ENCODE results near the gene UPP1. TPM values are rescaled to one million over a fixed set of nuclear protein-coding genes. Genes with fewer than 3 reads are reported as not detected.

UPP1 gene
- total and polyA plus RNA-seq, 10 of the 15 experiments (the other 5 are each of a cell fraction or from before 2014, with no cell fraction given), result 0.93 to 7.9 (median 3.8) TPM

GRCh38 chr7:48108959-48109847 lies 20.1 kb downstream of the UPP1 start (continued):
- TF ChIP-seq, protein P1, sequence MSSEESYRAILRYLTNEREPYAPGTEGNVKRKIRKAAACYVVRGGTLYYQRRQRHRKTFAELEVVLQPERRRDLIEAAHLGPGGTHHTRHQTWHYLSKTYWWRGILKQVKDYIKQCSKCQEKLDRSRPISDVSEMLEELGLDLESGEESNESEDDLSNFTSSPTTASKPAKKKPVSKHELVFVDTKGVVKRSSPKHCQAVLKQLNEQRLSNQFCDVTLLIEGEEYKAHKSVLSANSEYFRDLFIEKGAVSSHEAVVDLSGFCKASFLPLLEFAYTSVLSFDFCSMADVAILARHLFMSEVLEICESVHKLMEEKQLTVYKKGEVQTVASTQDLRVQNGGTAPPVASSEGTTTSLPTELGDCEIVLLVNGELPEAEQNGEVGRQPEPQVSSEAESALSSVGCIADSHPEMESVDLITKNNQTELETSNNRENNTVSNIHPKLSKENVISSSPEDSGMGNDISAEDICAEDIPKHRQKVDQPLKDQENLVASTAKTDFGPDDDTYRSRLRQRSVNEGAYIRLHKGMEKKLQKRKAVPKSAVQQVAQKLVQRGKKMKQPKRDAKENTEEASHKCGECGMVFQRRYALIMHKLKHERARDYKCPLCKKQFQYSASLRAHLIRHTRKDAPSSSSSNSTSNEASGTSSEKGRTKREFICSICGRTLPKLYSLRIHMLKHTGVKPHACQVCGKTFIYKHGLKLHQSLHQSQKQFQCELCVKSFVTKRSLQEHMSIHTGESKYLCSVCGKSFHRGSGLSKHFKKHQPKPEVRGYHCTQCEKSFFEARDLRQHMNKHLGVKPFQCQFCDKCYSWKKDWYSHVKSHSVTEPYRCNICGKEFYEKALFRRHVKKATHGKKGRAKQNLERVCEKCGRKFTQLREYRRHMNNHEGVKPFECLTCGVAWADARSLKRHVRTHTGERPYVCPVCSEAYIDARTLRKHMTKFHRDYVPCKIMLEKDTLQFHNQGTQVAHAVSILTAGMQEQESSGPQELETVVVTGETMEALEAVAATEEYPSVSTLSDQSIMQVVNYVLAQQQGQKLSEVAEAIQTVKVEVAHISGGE (CRISPR knock-in tag; IDR thresholded peaks at IDR 0.05), result no peak
- TF ChIP-seq ZNF274 (IDR thresholded peaks at IDR 0.05; ENCODE audit: insufficient read depth, insufficient read length) (no peak), CREB1 (IDR thresholded peaks at IDR 0.05; ENCODE audit: low read depth) (no peak)

DNA sequence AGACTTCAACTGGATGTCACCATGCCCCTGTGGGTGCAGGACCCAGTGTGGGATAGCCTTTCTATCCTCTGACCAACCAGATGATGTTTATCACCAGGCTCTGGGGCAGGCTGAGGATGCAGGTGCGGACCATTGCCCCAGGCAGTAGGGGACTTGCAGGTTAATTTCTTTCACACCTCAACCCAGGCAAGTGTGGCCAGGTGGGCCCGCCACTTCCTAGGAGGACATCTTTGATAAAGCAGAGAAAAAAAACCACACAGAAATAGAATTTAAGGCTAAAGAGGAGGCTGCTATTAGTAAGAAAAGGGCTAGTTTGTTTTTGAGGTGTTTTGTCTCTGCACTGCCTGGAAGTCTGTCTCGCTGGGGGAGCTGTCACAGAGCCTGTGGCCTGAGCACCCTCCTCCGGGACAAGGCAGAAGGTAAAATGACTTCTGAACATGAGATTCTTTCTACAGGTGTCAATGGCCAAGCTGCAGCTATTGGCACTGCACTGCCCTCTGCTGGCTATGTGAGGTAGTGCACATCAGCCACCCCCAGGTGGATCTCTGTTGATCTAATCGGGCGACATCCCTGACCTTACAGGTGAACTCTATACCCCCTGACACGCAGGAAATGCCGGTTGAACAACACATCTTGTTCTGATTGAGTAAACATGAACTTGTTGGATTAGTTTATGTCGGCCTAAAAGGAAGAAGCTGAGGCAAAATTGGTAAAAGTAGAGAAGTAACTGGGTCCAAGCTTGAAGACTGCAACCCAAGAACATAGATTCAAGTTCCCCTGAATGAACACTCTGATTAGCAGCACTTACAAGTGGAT lies 21.0 kb downstream of the UPP1 start:
- RAD21 ChIA-PET (ENCODE audit: unreplicated experiment), result interaction anchor here (0.9 to 7.0 kb wide), 14 partner anchors 18 to 165 kb away, joined by 3 to 79 read pairs (median 4); partner anchors contain the start of gene PKD1L1
- Histone ChIP-seq H3K9ac (ENCODE audit: control insufficient read depth, insufficient read depth, low read length) (no peak overlapping the region), H3K27ac (ENCODE audit: control insufficient read depth, insufficient read depth) (no peak overlapping the region), H3K27me3 (replicated peaks in 1 of 2; ENCODE audit: control insufficient read depth in 2 of 2, insufficient read depth in 2 of 2, low read length in 1 of 2) (no peaks in the 10 kb centered on the region), H3K79me2 (ENCODE audit: control insufficient read depth, insufficient read depth, low read length) (no peaks in the 10 kb centered on the region), H2AFZ (ENCODE audit: control insufficient read depth, low read depth, low read length) (no peak overlapping the region), H3K4me3 (no peak overlapping the region), H3K4me1 (ENCODE audit: control insufficient read depth, insufficient read depth, low read length) (no peaks in the 10 kb centered on the region), H4K20me1 (ENCODE audit: control insufficient read depth, insufficient read depth) (no peaks in the 10 kb centered on the region), H3K4me2 (ENCODE audit: control insufficient read depth, insufficient read depth) (no peak overlapping the region), H3K36me3 (ENCODE audit: control insufficient read depth in 2 of 2, insufficient read depth in 2 of 2, low read length in 1 of 2) (no peaks in the 10 kb centered on the region), H3K9me3 (replicated peaks; ENCODE audit: control insufficient read depth, insufficient read depth, low read length) (no peaks in the 10 kb centered on the region)
- intact Hi-C loops (cut with micrococcal nuclease; ENCODE audit: unreplicated experiment) (loop anchor here (1.0 to 2.0 kb wide), 3 partner anchors 45 to 165 kb away; no protein-coding TSS in a partner anchor), in situ Hi-C loops (cut with MboI) (loop anchor here (5.0 kb wide), 2 partner anchors 118 to 168 kb away; no protein-coding TSS in a partner anchor)
- POLR2A ChIA-PET, result interaction anchor here (1.5 to 1.7 kb wide), 2 partner anchors 24 to 118 kb away, joined by 4 to 7 read pairs; no protein-coding TSS in a partner anchor
- CTCF ChIA-PET, result interaction anchor here (0.7 to 11.4 kb wide), 33 partner anchors 9 to 211 kb away, joined by 3 to 210 read pairs (median 4); partner anchors contain the start of genes PKD1L1 and UPP1
- no TSS peak for BruUV-seq (replicated peaks)
- SMC1A ChIA-PET (ENCODE audit: uncharacterized antibody, unreplicated experiment), result interaction anchor here (0.7 to 3.8 kb wide), 23 partner anchors 8 to 172 kb away, joined by 3 to 41 read pairs (median 5); partner anchors contain the start of gene PKD1L1
- WGBS (ENCODE audit: insufficient coverage, insufficient replicate concordance, low lambda C conversion rate, missing lambda C conversion rate), result 21% methylated on average over 9 of the region's 9 CpGs
- peak; percentile 97 for ATAC-seq
- peak; percentile 46 for DNase-seq (ENCODE audit: low read depth, low spot score)
- FAIRE-seq, result peak; percentile 96
- TF ChIP-seq ATF7 (IDR thresholded peaks at IDR 0.05; ENCODE audit: low read depth) (no peak), TAF1 (IDR thresholded peaks at IDR 0.05; ENCODE audit: borderline replicate concordance, low read depth, low read length) (no peak), NR2C2 (IDR thresholded peaks at IDR 0.05; ENCODE audit: borderline replicate concordance, control insufficient read depth, insufficient read length, low read depth) (no peak), BMI1 (IDR thresholded peaks at IDR 0.05; ENCODE audit: borderline replicate concordance) (no peak)
- TF ChIP-seq, protein P2, sequence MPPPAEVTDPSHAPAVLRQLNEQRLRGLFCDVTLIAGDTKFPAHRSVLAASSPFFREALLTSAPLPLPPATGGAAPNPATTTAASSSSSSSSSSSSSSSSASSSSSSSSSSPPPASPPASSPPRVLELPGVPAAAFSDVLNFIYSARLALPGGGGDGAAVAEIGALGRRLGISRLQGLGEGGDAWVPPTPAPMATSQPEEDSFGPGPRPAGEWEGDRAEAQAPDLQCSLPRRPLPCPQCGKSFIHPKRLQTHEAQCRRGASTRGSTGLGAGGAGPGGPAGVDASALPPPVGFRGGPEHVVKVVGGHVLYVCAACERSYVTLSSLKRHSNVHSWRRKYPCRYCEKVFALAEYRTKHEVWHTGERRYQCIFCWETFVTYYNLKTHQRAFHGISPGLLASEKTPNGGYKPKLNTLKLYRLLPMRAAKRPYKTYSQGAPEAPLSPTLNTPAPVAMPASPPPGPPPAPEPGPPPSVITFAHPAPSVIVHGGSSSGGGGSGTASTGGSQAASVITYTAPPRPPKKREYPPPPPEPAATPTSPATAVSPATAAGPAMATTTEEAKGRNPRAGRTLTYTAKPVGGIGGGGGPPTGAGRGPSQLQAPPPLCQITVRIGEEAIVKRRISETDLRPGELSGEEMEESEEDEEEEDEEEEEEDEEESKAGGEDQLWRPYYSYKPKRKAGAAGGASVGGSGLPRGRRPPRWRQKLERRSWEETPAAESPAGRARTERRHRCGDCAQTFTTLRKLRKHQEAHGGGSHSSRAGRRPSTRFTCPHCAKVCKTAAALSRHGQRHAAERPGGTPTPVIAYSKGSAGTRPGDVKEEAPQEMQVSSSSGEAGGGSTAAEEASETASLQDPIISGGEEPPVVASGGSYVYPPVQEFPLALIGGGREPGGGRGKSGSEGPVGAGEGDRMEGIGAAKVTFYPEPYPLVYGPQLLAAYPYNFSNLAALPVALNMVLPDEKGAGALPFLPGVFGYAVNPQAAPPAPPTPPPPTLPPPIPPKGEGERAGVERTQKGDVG (CRISPR knock-in tag; IDR thresholded peaks at IDR 0.05), result no peak
